SJCRH30 (cell line): ENCODE results near the gene CDH4. TPM values are rescaled to one million over a fixed set of nuclear protein-coding genes. Genes with fewer than 3 reads are reported as not detected.

Experiments
- DNase-seq, 2 experiments: peaks; one replicate each; pipeline ENCODE4 v3.0.0-alpha.2; 2015 to 2020
- H3K27ac ChIP-seq: fragments of 250-450 bp; sonication (Bioruptor Pico); 2 replicates; pipeline ENCODE4 v1.5.1; 2020; ENCODE audit warnings: mild to moderate bottlenecking, moderate library complexity
- H3K27me3 ChIP-seq: fragments of 250-450 bp; sonication (Bioruptor Pico); 2 replicates; pipeline ENCODE4 v1.5.1; 2020; ENCODE audit warnings: mild to moderate bottlenecking, moderate library complexity
- H3K36me3 ChIP-seq: fragments of 250-450 bp; sonication (Bioruptor Pico); 2 replicates; pipeline ENCODE4 v1.5.1; 2020; ENCODE audit warnings: mild to moderate bottlenecking, moderate library complexity
- H3K4me1 ChIP-seq: fragments of 250-450 bp; sonication (Bioruptor Pico); 2 replicates; pipeline ENCODE4 v1.5.1; 2020; ENCODE audit warnings: mild to moderate bottlenecking, moderate library complexity
- H3K4me3 ChIP-seq: fragments of 250-450 bp; sonication (Bioruptor Pico); 2 replicates; pipeline ENCODE4 v1.5.1; 2020; ENCODE audit warnings: mild to moderate bottlenecking, moderate library complexity
- H3K9me3 ChIP-seq: fragments of 250-450 bp; sonication (Bioruptor Pico); replicated peaks from 2 replicates; pipeline ENCODE4 v1.5.1; 2020; ENCODE audit warnings: mild to moderate bottlenecking, moderate library complexity
- total RNA-seq: library from RNA; depleted of rRNA; stranded (reverse); fragments of >200 nt; shearing (Covaris generic); gene quantifications from 2 replicates; pipeline ENCODE4 v1.2.3, GENCODE V29; 2014

CDH4 gene
- total RNA-seq, 1 experiment from 2014 or later = 0.06 TPM

GRCh38 chr20:61803416-61803914 is 551.4 kb downstream of the CDH4 start:
- Histone ChIP-seq H3K27me3 (peaks cover 95% of the 10 kb centered on the region), H3K27ac (no peak overlapping the region)
- DNase-seq = no peak

DNA sequence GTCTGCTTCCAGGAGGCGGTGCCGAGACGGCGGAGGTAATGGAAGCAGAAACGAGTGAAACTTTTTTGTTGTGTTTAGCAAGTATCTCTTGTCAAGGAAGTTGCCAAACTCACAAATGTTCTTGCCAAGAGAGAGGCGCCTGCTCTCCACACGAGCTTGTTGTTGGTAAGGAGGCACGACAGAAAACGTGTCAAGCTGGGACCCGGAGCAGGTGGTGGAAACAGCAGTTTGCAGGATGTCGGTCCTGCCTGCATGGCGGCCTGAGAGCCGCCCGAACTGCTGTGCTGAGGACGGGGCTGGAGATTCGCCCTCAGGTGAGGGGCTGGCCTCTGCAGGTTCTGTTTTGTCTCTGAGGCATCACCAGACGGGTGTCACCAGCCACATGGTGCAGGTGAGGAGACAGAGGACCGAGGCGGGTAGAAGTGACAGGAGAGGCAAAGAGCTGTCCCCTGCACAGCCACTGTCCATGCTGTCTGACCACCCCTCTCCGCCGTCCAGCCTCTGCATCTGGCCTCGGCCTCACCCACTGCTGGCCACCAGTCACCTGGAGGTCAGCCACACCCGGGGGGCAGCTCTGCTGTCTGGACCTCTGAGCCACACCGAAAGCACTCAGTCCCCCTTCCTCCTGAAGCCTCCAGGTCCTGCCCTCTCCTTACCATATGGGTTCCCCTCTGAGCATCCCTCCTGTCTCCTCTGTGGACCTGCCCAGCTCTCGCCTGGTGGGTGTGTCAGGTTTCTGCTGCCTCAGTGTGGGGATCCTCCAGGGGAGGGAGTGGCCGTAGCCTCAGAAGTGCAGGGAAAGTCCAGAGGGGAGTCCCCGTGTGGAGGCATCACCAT is 552.1 kb downstream of the CDH4 start:
- DNase-seq = no peak

More at GRCh38 chr20:61803416-61803914, 551.4 kb downstream of the CDH4 start:
- H3K36me3 ChIP-seq = no peaks in the 10 kb centered on the region
- H3K4me1 ChIP-seq = no peaks in the 10 kb centered on the region
- H3K4me3 ChIP-seq = no peak overlapping the region
- no peaks in the 10 kb centered on the region for H3K9me3 ChIP-seq

DNA sequence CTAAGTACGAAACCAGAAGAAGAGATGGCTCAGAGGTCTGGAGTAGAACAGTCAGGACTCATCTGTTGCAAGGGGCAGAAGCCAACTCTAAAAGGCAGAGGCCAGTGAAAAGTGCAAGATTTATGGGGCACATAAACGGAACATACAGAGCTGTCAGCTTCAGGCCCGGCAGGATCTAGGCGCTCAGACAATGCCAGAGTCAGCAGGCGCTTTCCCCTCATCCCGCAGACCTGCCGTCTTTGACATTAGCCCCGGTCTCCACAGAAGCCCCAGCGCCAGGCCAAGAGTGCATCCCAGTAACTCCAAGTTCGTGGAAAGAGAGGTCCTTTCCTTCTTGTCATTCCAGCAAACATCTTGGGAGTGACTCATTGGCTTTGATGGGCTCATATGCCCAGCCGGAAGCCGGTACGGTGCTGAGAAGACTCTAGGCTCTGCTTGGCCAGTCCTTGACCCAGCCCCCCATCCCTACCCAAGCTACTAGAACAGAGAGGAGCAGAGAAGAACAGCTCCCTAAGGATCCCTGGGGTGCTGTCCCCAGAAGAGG is 552.8 kb downstream of the CDH4 start:
- no peak overlapping the region for H3K27ac ChIP-seq
- peaks cover 100% of the 10 kb centered on the region for H3K27me3 ChIP-seq
- no peak for DNase-seq
- H3K4me1 ChIP-seq = no peaks in the 10 kb centered on the region
- H3K36me3 ChIP-seq = no peaks in the 10 kb centered on the region
- no peak overlapping the region for H3K4me3 ChIP-seq
- no peaks in the 10 kb centered on the region for H3K9me3 ChIP-seq

More for the DNA sequence above, 552.1 kb downstream of the CDH4 start:
- no peak overlapping the region for H3K4me3 ChIP-seq
- H3K27ac ChIP-seq = no peak overlapping the region
- no peaks in the 10 kb centered on the region for H3K4me1 ChIP-seq
- H3K27me3 ChIP-seq = peaks cover 99% of the 10 kb centered on the region
- no peaks in the 10 kb centered on the region for H3K9me3 ChIP-seq
- H3K36me3 ChIP-seq = no peaks in the 10 kb centered on the region

DNA sequence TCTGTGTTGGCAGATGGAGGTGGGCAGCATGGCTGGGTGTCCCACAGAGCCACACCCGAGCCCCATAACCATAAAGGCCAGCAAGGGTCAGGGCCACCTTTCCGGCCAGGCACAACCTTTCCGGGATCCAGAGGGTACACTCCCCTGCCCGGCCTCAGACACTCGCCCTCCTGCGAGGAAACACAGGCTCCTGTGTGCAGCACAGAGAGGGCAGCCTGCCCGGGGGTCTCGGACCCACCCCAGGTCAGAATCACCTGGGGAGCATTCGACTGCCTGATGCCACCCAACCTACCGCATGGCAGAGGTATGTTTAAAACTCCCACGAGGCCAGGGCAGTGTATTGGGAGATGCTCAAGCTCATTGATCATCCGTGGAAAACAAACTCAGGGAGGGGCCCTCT is 553.3 kb downstream of the CDH4 start:
- Histone ChIP-seq H3K4me3 (no peak overlapping the region), H3K4me1 (no peaks in the 10 kb centered on the region), H3K27me3 (peaks cover 100% of the 10 kb centered on the region), H3K36me3 (no peaks in the 10 kb centered on the region), H3K9me3 (no peaks in the 10 kb centered on the region), H3K27ac (no peak overlapping the region)
- DNase-seq = no peak

GRCh38 chr20:61805781-61806180 is 553.7 kb downstream of the CDH4 start:
- H3K9me3 ChIP-seq = no peaks in the 10 kb centered on the region
- no peak overlapping the region for H3K27ac ChIP-seq
- no peaks in the 10 kb centered on the region for H3K36me3 ChIP-seq
- no peaks in the 10 kb centered on the region for H3K4me1 ChIP-seq
- H3K4me3 ChIP-seq = no peak overlapping the region
- DNase-seq = no peak
- H3K27me3 ChIP-seq = peaks cover 100% of the 10 kb centered on the region

GRCh38 chr20:61806314-61806713 is 554.3 kb downstream of the CDH4 start:
- DNase-seq = no peak
- Histone ChIP-seq H3K27me3 (peaks cover 100% of the 10 kb centered on the region), H3K27ac (no peak overlapping the region), H3K4me1 (no peaks in the 10 kb centered on the region), H3K9me3 (no peaks in the 10 kb centered on the region), H3K36me3 (no peaks in the 10 kb centered on the region), H3K4me3 (no peak overlapping the region)

DNA sequence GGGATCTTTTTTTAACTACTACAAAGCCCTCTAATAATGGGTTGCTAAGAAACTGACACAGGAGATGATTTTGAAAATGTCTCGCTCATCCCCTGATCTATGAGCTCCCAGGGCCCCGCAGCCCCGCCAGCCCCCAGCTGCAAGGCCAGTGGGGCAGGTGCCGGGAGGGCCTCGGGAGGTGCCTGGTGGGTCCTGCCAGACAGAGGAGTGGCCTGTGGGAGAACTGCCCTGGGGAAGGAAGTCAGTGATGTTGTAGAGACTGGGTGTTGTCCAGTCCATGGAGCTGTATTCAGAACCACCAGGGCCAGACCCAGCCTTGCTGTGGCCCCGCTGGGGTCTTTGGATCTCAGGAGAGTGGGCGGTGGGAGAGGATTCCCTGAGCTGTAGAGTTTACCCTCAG is 554.9 kb downstream of the CDH4 start:
- no peak overlapping the region for H3K27ac ChIP-seq
- H3K4me1 ChIP-seq = no peaks in the 10 kb centered on the region
- H3K36me3 ChIP-seq = no peaks in the 10 kb centered on the region
- no peak for DNase-seq
- H3K9me3 ChIP-seq = no peaks in the 10 kb centered on the region
- H3K4me3 ChIP-seq = no peak overlapping the region
- H3K27me3 ChIP-seq = peaks cover 96% of the 10 kb centered on the region

GRCh38 chr20:61807471-61808160 is 555.6 kb downstream of the CDH4 start:
- H3K36me3 ChIP-seq = no peaks in the 10 kb centered on the region
- peaks cover 96% of the 10 kb centered on the region for H3K27me3 ChIP-seq
- H3K27ac ChIP-seq = no peak overlapping the region
- DNase-seq = peak; percentile 68 to 74
- H3K9me3 ChIP-seq = no peaks in the 10 kb centered on the region
- no peak overlapping the region for H3K4me3 ChIP-seq
- no peaks in the 10 kb centered on the region for H3K4me1 ChIP-seq

DNA sequence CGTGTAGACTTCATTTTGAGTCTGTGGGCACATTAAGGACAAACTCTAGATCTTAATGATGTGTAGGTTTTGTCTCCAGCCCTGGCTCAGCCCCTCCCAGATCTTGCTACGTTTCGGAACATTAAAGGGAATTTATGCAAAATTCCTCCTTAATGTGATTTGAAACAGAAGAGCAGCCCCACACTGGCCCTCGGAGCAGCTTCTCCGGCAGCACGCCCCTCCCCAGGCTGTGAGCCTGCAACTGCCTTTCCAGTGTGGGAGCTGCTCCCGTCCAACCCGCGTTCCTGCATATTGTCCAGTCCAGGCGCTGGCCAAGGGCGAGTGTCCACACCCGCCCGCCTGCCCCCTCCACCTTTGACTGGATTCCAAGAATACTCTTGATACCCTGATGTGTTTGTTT is 556.4 kb downstream of the CDH4 start:
- no peak overlapping the region for H3K27ac ChIP-seq
- H3K4me3 ChIP-seq = no peak overlapping the region
- DNase-seq = no peak
- peaks cover 93% of the 10 kb centered on the region for H3K27me3 ChIP-seq
- H3K4me1 ChIP-seq = no peaks in the 10 kb centered on the region
- no peaks in the 10 kb centered on the region for H3K36me3 ChIP-seq
- no peaks in the 10 kb centered on the region for H3K9me3 ChIP-seq

DNA sequence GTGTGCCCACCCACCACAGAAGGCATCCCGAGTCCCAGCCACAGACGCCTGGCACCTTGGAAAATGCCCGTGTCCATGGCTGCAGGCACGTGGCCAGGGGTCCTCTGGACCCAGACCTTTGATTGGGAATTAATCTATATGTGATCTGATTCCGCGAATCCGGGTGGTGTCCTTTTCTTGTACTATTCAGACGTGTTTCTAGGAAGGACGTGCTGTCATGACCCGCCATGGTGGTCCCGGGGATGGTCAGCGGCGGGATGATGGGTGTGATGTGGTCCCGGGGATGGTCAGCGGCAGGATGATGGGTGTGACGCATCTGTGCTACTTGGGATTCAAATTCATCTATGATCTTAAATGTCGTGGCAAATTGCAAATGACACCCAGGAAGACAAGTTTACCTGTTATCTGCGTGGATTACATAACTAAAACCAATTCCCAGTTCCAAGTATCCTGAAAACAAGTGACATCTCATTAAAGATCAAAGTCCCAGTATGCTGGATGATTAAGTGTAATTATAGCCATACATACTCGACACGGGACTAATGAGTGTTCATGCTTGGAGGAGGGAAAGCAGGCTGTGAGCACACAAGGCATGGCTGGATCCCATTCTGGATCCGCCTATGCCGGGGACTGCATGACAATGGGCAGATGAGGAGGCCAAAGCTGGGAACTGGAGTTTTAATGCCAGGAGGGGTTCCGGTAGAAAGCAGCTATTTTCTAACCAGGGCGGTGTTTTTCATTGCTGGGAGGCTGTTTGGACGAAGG is 557.1 kb downstream of the CDH4 start:
- Histone ChIP-seq H3K27me3 (peaks cover 93% of the 10 kb centered on the region), H3K36me3 (no peaks in the 10 kb centered on the region), H3K9me3 (no peaks in the 10 kb centered on the region), H3K27ac (no peak overlapping the region), H3K4me1 (no peaks in the 10 kb centered on the region), H3K4me3 (no peak overlapping the region)
- DNase-seq = no peak

DNA sequence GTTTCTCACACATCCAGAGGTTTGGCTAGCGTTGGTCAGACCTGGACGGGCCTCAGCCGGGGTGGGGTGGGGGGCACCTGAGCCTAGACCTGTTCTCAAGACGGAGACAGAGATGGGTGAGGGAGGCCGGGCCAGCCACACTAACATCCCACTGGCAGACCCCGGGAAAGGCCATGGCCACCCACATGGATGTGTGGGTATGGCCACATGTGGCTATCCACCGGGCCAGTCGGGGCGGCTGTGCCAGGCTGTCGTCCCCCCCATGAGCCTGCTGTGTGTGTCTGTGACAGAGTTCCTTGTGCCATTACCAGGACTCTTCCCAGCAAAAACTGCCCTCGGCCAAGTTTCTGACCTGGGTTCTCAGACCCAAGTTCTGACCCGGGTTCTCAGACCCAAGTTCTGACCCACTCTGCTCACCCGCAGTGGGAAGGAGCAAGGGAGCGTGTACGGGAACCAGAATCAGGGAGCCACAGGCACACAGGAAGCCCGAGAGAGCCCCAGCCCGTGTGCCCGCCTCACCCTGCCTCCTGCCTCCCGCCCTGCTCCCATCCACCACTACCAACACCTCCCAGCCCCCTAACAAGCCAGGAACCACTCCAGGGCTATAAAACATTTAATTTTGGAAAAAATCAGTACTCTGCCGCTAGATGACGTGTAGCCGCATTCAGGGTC is 558.1 kb downstream of the CDH4 start:
- Histone ChIP-seq H3K4me3 (no peak overlapping the region), H3K27ac (no peak overlapping the region), H3K9me3 (no peaks in the 10 kb centered on the region), H3K36me3 (no peaks in the 10 kb centered on the region), H3K4me1 (no peaks in the 10 kb centered on the region), H3K27me3 (peaks cover 93% of the 10 kb centered on the region)
- no peak for DNase-seq

- Histone ChIP-seq H3K4me3 (no peak overlapping the region), H3K27me3 (peaks cover 91% of the 10 kb centered on the region), H3K27ac (no peak overlapping the region), H3K9me3 (no peaks in the 10 kb centered on the region), H3K4me1 (no peaks in the 10 kb centered on the region), H3K36me3 (no peaks in the 10 kb centered on the region)
- DNase-seq = no peak
These were observed 558.7 kb downstream of the CDH4 start for GRCh38 chr20:61810738-61811135.

GRCh38 chr20:61811166-61811565 is 559.1 kb downstream of the CDH4 start:
- DNase-seq = no peak
- H3K9me3 ChIP-seq = no peaks in the 10 kb centered on the region
- no peak overlapping the region for H3K27ac ChIP-seq
- no peaks in the 10 kb centered on the region for H3K36me3 ChIP-seq
- no peak overlapping the region for H3K4me3 ChIP-seq
- H3K27me3 ChIP-seq = peaks cover 91% of the 10 kb centered on the region
- no peaks in the 10 kb centered on the region for H3K4me1 ChIP-seq

GRCh38 chr20:61812121-61812844 is 560.2 kb downstream of the CDH4 start:
- Histone ChIP-seq H3K27ac (no peak overlapping the region), H3K4me3 (no peak overlapping the region), H3K36me3 (no peaks in the 10 kb centered on the region), H3K27me3 (peaks cover 91% of the 10 kb centered on the region), H3K4me1 (no peaks in the 10 kb centered on the region), H3K9me3 (no peaks in the 10 kb centered on the region)
- no peak for DNase-seq
